ENCODE data around the gene RPP30.

The RPP30 gene

DNA sequence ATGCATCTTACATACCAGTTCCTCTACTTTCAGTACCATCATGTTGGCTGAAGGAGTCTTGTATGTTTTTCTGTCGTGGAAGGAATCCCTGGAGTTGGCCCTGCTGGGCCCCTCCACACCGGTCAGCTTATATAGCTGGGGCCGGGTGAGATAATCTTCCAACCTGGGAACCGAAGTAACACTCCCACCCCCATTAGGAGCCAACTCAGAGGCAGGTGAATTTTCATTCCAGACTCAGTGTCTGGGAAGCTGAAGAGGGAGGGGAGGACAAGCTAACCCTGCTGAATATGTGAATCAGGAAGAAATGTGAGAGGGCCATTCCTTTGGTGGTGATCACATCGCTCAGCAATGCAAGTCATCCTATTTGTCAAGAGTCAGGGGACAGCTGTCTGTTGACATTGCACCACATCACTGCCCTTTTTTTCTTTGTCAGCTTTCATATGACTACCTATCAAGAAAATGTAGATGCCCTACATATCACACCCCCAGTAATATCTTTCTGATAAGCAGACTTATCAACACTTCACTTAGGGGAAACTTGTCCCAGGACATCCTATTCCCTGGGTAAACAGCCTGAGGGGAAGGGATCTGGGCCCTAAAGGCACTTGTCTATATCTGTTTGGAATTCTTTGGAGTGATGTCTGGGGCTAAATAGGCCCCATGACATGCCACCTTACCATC is 49.4 kb downstream of the RPP30 start, which contains the start of gene ANKRD1:
ANKRD1 (minus strand) TSS at position 102 of the 681 bp plus-strand sequence; CDS start at position 42, 60 bp downstream.
- H3K9me2 ChIP-seq (replicated peaks; ENCODE audit: low read depth, low read length), result no peaks in the 10 kb centered on the region
- H3K9me3 ChIP-seq (ENCODE audit: insufficient read depth, low read depth, low read length), result no peaks in the 10 kb centered on the region
- no peaks in the 10 kb centered on the region for H4K20me1 ChIP-seq (ENCODE audit: insufficient read depth, low read length, poor library complexity, severe bottlenecking)
- TF ChIP-seq, protein P1, sequence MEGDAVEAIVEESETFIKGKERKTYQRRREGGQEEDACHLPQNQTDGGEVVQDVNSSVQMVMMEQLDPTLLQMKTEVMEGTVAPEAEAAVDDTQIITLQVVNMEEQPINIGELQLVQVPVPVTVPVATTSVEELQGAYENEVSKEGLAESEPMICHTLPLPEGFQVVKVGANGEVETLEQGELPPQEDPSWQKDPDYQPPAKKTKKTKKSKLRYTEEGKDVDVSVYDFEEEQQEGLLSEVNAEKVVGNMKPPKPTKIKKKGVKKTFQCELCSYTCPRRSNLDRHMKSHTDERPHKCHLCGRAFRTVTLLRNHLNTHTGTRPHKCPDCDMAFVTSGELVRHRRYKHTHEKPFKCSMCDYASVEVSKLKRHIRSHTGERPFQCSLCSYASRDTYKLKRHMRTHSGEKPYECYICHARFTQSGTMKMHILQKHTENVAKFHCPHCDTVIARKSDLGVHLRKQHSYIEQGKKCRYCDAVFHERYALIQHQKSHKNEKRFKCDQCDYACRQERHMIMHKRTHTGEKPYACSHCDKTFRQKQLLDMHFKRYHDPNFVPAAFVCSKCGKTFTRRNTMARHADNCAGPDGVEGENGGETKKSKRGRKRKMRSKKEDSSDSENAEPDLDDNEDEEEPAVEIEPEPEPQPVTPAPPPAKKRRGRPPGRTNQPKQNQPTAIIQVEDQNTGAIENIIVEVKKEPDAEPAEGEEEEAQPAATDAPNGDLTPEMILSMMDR (conservative IDR thresholded peaks at IDR 0.05; ENCODE audit: low read length), result no peak
- TF ChIP-seq EZH2phosphoT487 (IDR thresholded peaks at IDR 0.05; ENCODE audit: borderline replicate concordance), result no peak
- no peaks in the 10 kb centered on the region for H3K36me3 ChIP-seq (ENCODE audit: insufficient read depth, low read length)
- H3K4me2 ChIP-seq (ENCODE audit: low read depth, low read length, poor library complexity, severe bottlenecking), result no peak within 1 kb of the TSS
- H3K4me3 ChIP-seq (ENCODE audit: low read length, poor library complexity, severe bottlenecking), result no peak within 1 kb of the TSS
- peaks cover 5% of the 10 kb centered on the region for H3K4me1 ChIP-seq (ENCODE audit: insufficient read depth, low read length, poor library complexity, severe bottlenecking)
- no peak within 1 kb of the TSS for H2AFZ ChIP-seq (ENCODE audit: low read length)
- no peaks in the 10 kb centered on the region for H3K79me2 ChIP-seq (ENCODE audit: insufficient read depth, low read length)
- H3K9ac ChIP-seq (ENCODE audit: low read depth, low read length, poor library complexity, severe bottlenecking), result no peak within 1 kb of the TSS
- no peaks in the 10 kb centered on the region for H3K27me3 ChIP-seq (ENCODE audit: insufficient read depth, low read length, poor library complexity, severe bottlenecking)
- H3F3A ChIP-seq (ENCODE audit: low read depth), result no peaks in the 10 kb centered on the region

DNA sequence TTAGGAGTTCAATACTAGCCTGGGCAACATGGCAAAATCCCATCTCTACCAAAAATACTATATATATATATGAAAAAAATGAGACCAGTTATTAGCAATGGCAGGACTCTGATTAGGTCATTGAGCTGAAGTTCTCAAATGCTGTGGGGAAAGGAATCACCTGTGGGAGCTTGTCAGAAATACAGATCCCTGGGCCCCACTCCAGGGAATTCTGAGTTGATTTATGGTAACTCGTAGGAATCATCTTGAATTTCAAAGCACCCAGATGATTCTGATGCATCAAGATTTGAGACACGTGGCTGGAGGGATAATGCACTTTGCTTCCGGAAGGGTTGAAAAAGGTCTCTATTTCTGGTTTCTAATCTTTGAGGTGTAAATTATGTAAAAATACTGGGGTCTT is 50.1 kb downstream of the RPP30 start:
- TF ChIP-seq, protein P1 (conservative IDR thresholded peaks at IDR 0.05; ENCODE audit: low read length), result no peak
- no peak for TF ChIP-seq EZH2phosphoT487 (IDR thresholded peaks at IDR 0.05; ENCODE audit: borderline replicate concordance)
- Histone ChIP-seq H3K4me3 (ENCODE audit: low read length, poor library complexity, severe bottlenecking) (no peak overlapping the region), H3K27me3 (ENCODE audit: insufficient read depth, low read length, poor library complexity, severe bottlenecking) (no peaks in the 10 kb centered on the region), H4K20me1 (ENCODE audit: insufficient read depth, low read length, poor library complexity, severe bottlenecking) (no peaks in the 10 kb centered on the region), H3K79me2 (ENCODE audit: insufficient read depth, low read length) (no peaks in the 10 kb centered on the region), H3K9ac (ENCODE audit: low read depth, low read length, poor library complexity, severe bottlenecking) (no peak overlapping the region), H3K4me1 (ENCODE audit: insufficient read depth, low read length, poor library complexity, severe bottlenecking) (peaks cover 5% of the 10 kb centered on the region), H3F3A (ENCODE audit: low read depth) (no peaks in the 10 kb centered on the region), H3K36me3 (ENCODE audit: insufficient read depth, low read length) (no peaks in the 10 kb centered on the region), H3K9me2 (replicated peaks; ENCODE audit: low read depth, low read length) (no peaks in the 10 kb centered on the region), H2AFZ (ENCODE audit: low read length) (no peak overlapping the region), H3K9me3 (ENCODE audit: insufficient read depth, low read depth, low read length) (no peaks in the 10 kb centered on the region), H3K4me2 (ENCODE audit: low read depth, low read length, poor library complexity, severe bottlenecking) (no peak overlapping the region)

DNA sequence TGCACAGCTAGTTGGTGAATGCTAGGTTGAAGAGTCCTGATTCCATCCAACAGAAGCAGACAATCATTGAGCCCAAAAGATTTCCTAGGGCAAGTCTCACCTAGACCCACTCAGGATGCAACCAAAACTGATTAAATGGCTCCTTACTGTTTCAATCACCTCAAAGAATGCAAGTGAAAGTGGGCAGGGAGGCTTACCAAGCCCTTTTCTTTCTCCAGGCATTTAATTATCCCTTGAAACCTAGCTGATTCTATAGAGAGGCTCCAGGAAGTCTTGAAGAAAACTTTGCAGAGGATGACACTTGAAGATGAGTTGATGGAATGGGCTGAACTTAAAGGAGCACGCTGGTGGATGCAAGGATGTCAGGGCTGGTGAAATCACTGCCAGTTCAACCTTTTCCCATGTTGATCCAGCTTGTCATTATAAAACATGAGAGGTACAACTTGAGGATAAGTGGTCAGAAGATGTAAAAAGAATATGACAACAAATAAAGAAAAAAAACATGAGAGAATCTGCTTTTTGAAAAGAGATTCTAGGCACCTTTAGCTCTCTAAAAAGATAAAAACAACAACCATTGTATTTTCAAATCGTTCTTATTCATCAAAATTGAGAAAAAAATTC is 51.4 kb downstream of the RPP30 start:
- Histone ChIP-seq H3K36me3 (ENCODE audit: insufficient read depth, low read length) (no peaks in the 10 kb centered on the region), H2AFZ (ENCODE audit: low read length) (no peak overlapping the region), H3K9ac (ENCODE audit: low read depth, low read length, poor library complexity, severe bottlenecking) (no peak overlapping the region), H3K27me3 (ENCODE audit: insufficient read depth, low read length, poor library complexity, severe bottlenecking) (no peaks in the 10 kb centered on the region), H3F3A (ENCODE audit: low read depth) (no peaks in the 10 kb centered on the region), H3K4me1 (ENCODE audit: insufficient read depth, low read length, poor library complexity, severe bottlenecking) (no peaks in the 10 kb centered on the region), H3K79me2 (ENCODE audit: insufficient read depth, low read length) (no peaks in the 10 kb centered on the region), H3K4me2 (ENCODE audit: low read depth, low read length, poor library complexity, severe bottlenecking) (no peak overlapping the region), H3K4me3 (ENCODE audit: low read length, poor library complexity, severe bottlenecking) (no peak overlapping the region), H3K9me2 (replicated peaks; ENCODE audit: low read depth, low read length) (no peaks in the 10 kb centered on the region), H4K20me1 (ENCODE audit: insufficient read depth, low read length, poor library complexity, severe bottlenecking) (no peaks in the 10 kb centered on the region), H3K9me3 (ENCODE audit: insufficient read depth, low read depth, low read length) (no peaks in the 10 kb centered on the region)
- TF ChIP-seq EZH2phosphoT487 (IDR thresholded peaks at IDR 0.05; ENCODE audit: borderline replicate concordance), result no peak
- TF ChIP-seq, protein P1 (conservative IDR thresholded peaks at IDR 0.05; ENCODE audit: low read length), result no peak
